ENCODE results near the gene ITGA8.
"Not testable (repeated sequence)": the region's sequence is repeated elsewhere in the genome, so short reads cannot be mapped to it uniquely, and the experiment has no call there.

ITGA8 gene

GRCh38 chr10:15719899-15720634 is at the start of gene ITGA8:
ITGA8 (minus strand) TSS chr10:15719922; CDS start chr10:15719771, 151 bp downstream.
- Mint-ChIP-seq H3K36me3 (ENCODE audit: low read depth) (peaks cover 20% of the 10 kb centered on the region), H3K27me3 (ENCODE audit: low read depth, poor library complexity) (peaks cover 25% of the 10 kb centered on the region), H3K4me3 (peak within 1 kb of the TSS; percentile 98), H3K27ac (peak within 1 kb of the TSS; percentile 84), H3K4me1 (peaks cover 82% of the 10 kb centered on the region), H3K9me3 (no peaks in the 10 kb centered on the region)
- peak; percentile 56 for TF ChIP-seq CTCF (IDR thresholded peaks at IDR 0.05)
- peak; percentile 75 for DNase-seq

GRCh38 chr10:15764892-15765454 is 45.3 kb upstream of the ITGA8 start:
- no peak for TF ChIP-seq CTCF (IDR thresholded peaks at IDR 0.05)
- Mint-ChIP-seq H3K4me1 (peaks cover 4% of the 10 kb centered on the region), H3K9me3 (no peaks in the 10 kb centered on the region), H3K4me3 (no peak overlapping the region), H3K27me3 (ENCODE audit: low read depth, poor library complexity) (peaks cover under 1% of the 10 kb centered on the region), H3K27ac (no peak overlapping the region), H3K36me3 (ENCODE audit: low read depth) (no peaks in the 10 kb centered on the region)
- no peak for DNase-seq

GRCh38 chr10:15763006-15763405 is 43.3 kb upstream of the ITGA8 start:
- Mint-ChIP-seq H3K4me3 (no peak overlapping the region), H3K27ac (peak overlapping the region; percentile 37), H3K9me3 (no peaks in the 10 kb centered on the region), H3K4me1 (no peaks in the 10 kb centered on the region), H3K27me3 (ENCODE audit: low read depth, poor library complexity) (peaks cover 7% of the 10 kb centered on the region), H3K36me3 (ENCODE audit: low read depth) (no peaks in the 10 kb centered on the region)
- no peak for DNase-seq
- no peak for TF ChIP-seq CTCF (IDR thresholded peaks at IDR 0.05)

- not testable (repeated sequence) for DNase-seq; H3K36me3 Mint-ChIP-seq (ENCODE audit: low read depth); H3K27ac Mint-ChIP-seq; H3K9me3 Mint-ChIP-seq; H3K4me1 Mint-ChIP-seq; H3K27me3 Mint-ChIP-seq (ENCODE audit: low read depth, poor library complexity); H3K4me3 Mint-ChIP-seq
These were observed 42.5 kb upstream of the ITGA8 start for GRCh38 chr10:15762239-15762638.

GRCh38 chr10:15761224-15761623 is 41.5 kb upstream of the ITGA8 start:
- not testable (repeated sequence) for H3K9me3 Mint-ChIP-seq; DNase-seq; H3K36me3 Mint-ChIP-seq (ENCODE audit: low read depth); H3K4me1 Mint-ChIP-seq; H3K27ac Mint-ChIP-seq; H3K4me3 Mint-ChIP-seq
- peaks cover 12% of the 10 kb centered on the region for H3K27me3 Mint-ChIP-seq (ENCODE audit: low read depth, poor library complexity)

GRCh38 chr10:15760681-15761080 is 41.0 kb upstream of the ITGA8 start:
- Mint-ChIP-seq H3K27ac (no peak overlapping the region), H3K4me3 (no peak overlapping the region), H3K36me3 (ENCODE audit: low read depth) (no peaks in the 10 kb centered on the region), H3K27me3 (ENCODE audit: low read depth, poor library complexity) (peaks cover 14% of the 10 kb centered on the region), H3K9me3 (no peaks in the 10 kb centered on the region), H3K4me1 (no peaks in the 10 kb centered on the region)
- DNase-seq = no peak
- TF ChIP-seq CTCF (IDR thresholded peaks at IDR 0.05) = no peak

GRCh38 chr10:15759265-15759664 is 39.5 kb upstream of the ITGA8 start:
- no peak overlapping the region for H3K27ac Mint-ChIP-seq
- no peaks in the 10 kb centered on the region for H3K9me3 Mint-ChIP-seq
- no peak overlapping the region for H3K4me3 Mint-ChIP-seq
- no peak for TF ChIP-seq CTCF (IDR thresholded peaks at IDR 0.05)
- no peaks in the 10 kb centered on the region for H3K36me3 Mint-ChIP-seq (ENCODE audit: low read depth)
- peaks cover 14% of the 10 kb centered on the region for H3K27me3 Mint-ChIP-seq (ENCODE audit: low read depth, poor library complexity)
- H3K4me1 Mint-ChIP-seq = no peaks in the 10 kb centered on the region
- no peak for DNase-seq
